Endothelial cell (in vitro differentiated cells): ENCODE results near the gene SORL1-AS1.

Experiments used
- DNase-seq: peaks from one replicate; pipeline ENCODE4 v3.0.0; 2021; ENCODE audit warnings: low spot score
- H3K27ac Mint-ChIP-seq: one replicate; pipeline ENCODE4 v1.8.0; 2021; ENCODE audit warnings: mixed read lengths, inconsistent platforms; ENCODE audit not compliant: unreplicated experiment
- H3K27me3 Mint-ChIP-seq: one replicate; pipeline ENCODE4 v1.8.0; 2021; ENCODE audit warnings: mild to moderate bottlenecking, moderate library complexity, mixed read lengths, inconsistent platforms; ENCODE audit not compliant: unreplicated experiment
- H3K36me3 Mint-ChIP-seq: one replicate; pipeline ENCODE4 v1.8.0; 2021; ENCODE audit warnings: mild to moderate bottlenecking, low read depth, mixed read lengths, inconsistent platforms; ENCODE audit not compliant: unreplicated experiment
- H3K4me1 Mint-ChIP-seq: one replicate; pipeline ENCODE4 v1.8.0; 2021; ENCODE audit warnings: mild to moderate bottlenecking, mixed read lengths, inconsistent platforms; ENCODE audit not compliant: unreplicated experiment
- H3K4me3 Mint-ChIP-seq: one replicate; pipeline ENCODE4 v1.8.0; 2021; ENCODE audit warnings: mild to moderate bottlenecking, mixed read lengths, inconsistent platforms; ENCODE audit not compliant: unreplicated experiment
- H3K9me3 Mint-ChIP-seq: one replicate; pipeline ENCODE4 v1.8.0; 2021; ENCODE audit warnings: mixed read lengths, inconsistent platforms; ENCODE audit not compliant: unreplicated experiment
- TF ChIP-seq, protein P1 (sequence below): fragments of 200-600 bp; sonication (generic); IDR thresholded peaks from one replicate; pipeline ENCODE4 v1.5.0; 2021; ENCODE audit warnings: antibody characterized with exemption; ENCODE audit not compliant: unreplicated experiment

Gene SORL1-AS1

GRCh38 chr11:121474680-121475079, 21.9 kb upstream of the SORL1-AS1 start:
- DNase-seq, result no peak
- TF ChIP-seq, protein P1, sequence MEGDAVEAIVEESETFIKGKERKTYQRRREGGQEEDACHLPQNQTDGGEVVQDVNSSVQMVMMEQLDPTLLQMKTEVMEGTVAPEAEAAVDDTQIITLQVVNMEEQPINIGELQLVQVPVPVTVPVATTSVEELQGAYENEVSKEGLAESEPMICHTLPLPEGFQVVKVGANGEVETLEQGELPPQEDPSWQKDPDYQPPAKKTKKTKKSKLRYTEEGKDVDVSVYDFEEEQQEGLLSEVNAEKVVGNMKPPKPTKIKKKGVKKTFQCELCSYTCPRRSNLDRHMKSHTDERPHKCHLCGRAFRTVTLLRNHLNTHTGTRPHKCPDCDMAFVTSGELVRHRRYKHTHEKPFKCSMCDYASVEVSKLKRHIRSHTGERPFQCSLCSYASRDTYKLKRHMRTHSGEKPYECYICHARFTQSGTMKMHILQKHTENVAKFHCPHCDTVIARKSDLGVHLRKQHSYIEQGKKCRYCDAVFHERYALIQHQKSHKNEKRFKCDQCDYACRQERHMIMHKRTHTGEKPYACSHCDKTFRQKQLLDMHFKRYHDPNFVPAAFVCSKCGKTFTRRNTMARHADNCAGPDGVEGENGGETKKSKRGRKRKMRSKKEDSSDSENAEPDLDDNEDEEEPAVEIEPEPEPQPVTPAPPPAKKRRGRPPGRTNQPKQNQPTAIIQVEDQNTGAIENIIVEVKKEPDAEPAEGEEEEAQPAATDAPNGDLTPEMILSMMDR, result no peak
- Mint-ChIP-seq H3K9me3 (no peaks in the 10 kb centered on the region), H3K36me3 (no peaks in the 10 kb centered on the region), H3K4me1 (peaks cover 26% of the 10 kb centered on the region), H3K27me3 (no peaks in the 10 kb centered on the region), H3K4me3 (no peak overlapping the region), H3K27ac (no peak overlapping the region)

GRCh38 chr11:121473064-121473777, 20.5 kb upstream of the SORL1-AS1 start:
- no peak overlapping the region for H3K27ac Mint-ChIP-seq
- H3K36me3 Mint-ChIP-seq, result no peaks in the 10 kb centered on the region
- H3K4me1 Mint-ChIP-seq, result peaks cover 12% of the 10 kb centered on the region

GRCh38 chr11:121472312-121472711, 19.5 kb upstream of the SORL1-AS1 start:
- DNase-seq, result no peak
- TF ChIP-seq, protein P1, result no peak
- Mint-ChIP-seq H3K27ac (no peak overlapping the region), H3K27me3 (no peaks in the 10 kb centered on the region), H3K4me3 (no peak overlapping the region), H3K36me3 (no peaks in the 10 kb centered on the region), H3K4me1 (peaks cover 7% of the 10 kb centered on the region), H3K9me3 (no peaks in the 10 kb centered on the region)

More at GRCh38 chr11:121473064-121473777, 20.5 kb upstream of the SORL1-AS1 start:
- no peaks in the 10 kb centered on the region for H3K9me3 Mint-ChIP-seq
- no peak overlapping the region for H3K4me3 Mint-ChIP-seq
- no peaks in the 10 kb centered on the region for H3K27me3 Mint-ChIP-seq
- TF ChIP-seq, protein P1, result no peak
- DNase-seq, result no peak

DNA sequence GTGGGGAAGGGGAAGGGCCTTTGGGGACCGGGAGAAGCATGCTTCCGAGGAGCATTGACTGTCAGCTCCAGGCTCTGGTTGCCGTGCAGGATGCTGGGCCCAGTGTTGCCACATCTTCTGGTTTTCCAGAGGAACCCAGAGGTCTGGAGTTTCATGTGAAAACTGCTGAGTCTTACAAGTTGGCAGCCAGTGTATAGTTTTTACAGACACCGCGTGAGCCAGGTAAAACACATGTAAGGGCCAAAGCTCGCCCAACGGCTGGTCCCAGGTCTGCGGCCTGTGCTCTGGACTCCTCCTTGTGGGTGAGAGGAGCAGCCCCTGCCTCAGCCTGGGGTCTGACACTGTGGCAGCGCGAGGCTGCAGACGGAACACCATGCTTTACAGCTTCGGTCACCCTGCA, 18.4 kb upstream of the SORL1-AS1 start:
- DNase-seq, result no peak
- TF ChIP-seq, protein P1, result no peak
- H3K4me1 Mint-ChIP-seq, result peaks cover 5% of the 10 kb centered on the region
- peaks cover 2% of the 10 kb centered on the region for H3K27me3 Mint-ChIP-seq
- no peak overlapping the region for H3K27ac Mint-ChIP-seq
- no peaks in the 10 kb centered on the region for H3K36me3 Mint-ChIP-seq
- H3K9me3 Mint-ChIP-seq, result no peaks in the 10 kb centered on the region
- H3K4me3 Mint-ChIP-seq, result no peak overlapping the region

GRCh38 chr11:121469910-121470309, 17.1 kb upstream of the SORL1-AS1 start:
- no peak overlapping the region for H3K27ac Mint-ChIP-seq
- H3K36me3 Mint-ChIP-seq, result no peaks in the 10 kb centered on the region
- H3K27me3 Mint-ChIP-seq, result peaks cover 5% of the 10 kb centered on the region
- peaks cover 9% of the 10 kb centered on the region for H3K4me1 Mint-ChIP-seq
- H3K4me3 Mint-ChIP-seq, result no peak overlapping the region
- TF ChIP-seq, protein P1, result no peak
- no peak for DNase-seq
- H3K9me3 Mint-ChIP-seq, result no peaks in the 10 kb centered on the region
